Keratinocyte (primary cell): Measurements from ENCODE around the gene GSTM4. TPM values are rescaled to one million over a fixed set of nuclear protein-coding genes. Genes with fewer than 3 reads are reported as not detected.

Experiments used
- polyA plus RNA-seq, 5 experiments: library from polyadenylated mRNA; depleted of rRNA in 3 of 5; stranded (reverse) in 3 of 5; stranded (forward) in 1 of 5; unstranded in 1 of 5; fragments of >200 nt; gene quantifications; 1 replicate in 1 of 5; 2 replicates in 3 of 5; 3 replicates in 1 of 5; pipeline versions ENCODE4 v1.2.1 to v1.2.3, GENCODE V29; 2011 to 2012; ENCODE audit warnings: missing spikeins in 2 of 5, low read depth in 1 of 5, low replicate concordance in 1 of 5

Gene GSTM4
- polyA plus RNA-seq, 1 donor (not counting 4 experiments of a cell fraction or from before 2014, with no cell fraction given) = 15.9 TPM

Other genes with a start within 250 kb of the GSTM4 start
- 111 to 150 TPM (median 131 TPM) in 3 replicates for gene PSMA5, start 229.7 kb upstream of the GSTM4 start, polyA plus RNA-seq
- gene SYPL2, start 189.6 kb upstream of the GSTM4 start, polyA plus RNA-seq = not detected in 3 replicates
- 1.2 to 2.0 TPM (median 1.5 TPM) in 3 replicates for gene ATXN7L2, start 172.2 kb upstream of the GSTM4 start, polyA plus RNA-seq
- gene CYB561D1, start 162.0 kb upstream of the GSTM4 start, polyA plus RNA-seq = 4.9 to 7.6 TPM (median 5.0 TPM) in 3 replicates
- gene AMIGO1, start 146.4 kb upstream of the GSTM4 start, polyA plus RNA-seq = 0.20 to 0.26 TPM (median 0.24 TPM) in 3 replicates
- gene GPR61, start 116.2 kb upstream of the GSTM4 start, polyA plus RNA-seq = 0.12 to 0.17 TPM in 2 of 3 replicates, not detected in the other
- gene GNAI3, start 107.5 kb upstream of the GSTM4 start, polyA plus RNA-seq = 8.3 to 14.1 TPM (median 10.3 TPM) in 3 replicates
- 0.17 to 0.23 TPM in 2 of 3 replicates, not detected in the other for gene GNAT2, start 36.5 kb upstream of the GSTM4 start, polyA plus RNA-seq
- gene AMPD2, start 36.3 kb upstream of the GSTM4 start, polyA plus RNA-seq = 17.6 to 23.6 TPM (median 21.4 TPM) in 3 replicates
- 11.1 to 14.9 TPM (median 14.7 TPM) in 3 replicates for gene GSTM2, start 12.0 kb downstream of the GSTM4 start, polyA plus RNA-seq
- 11.2 to 18.2 TPM (median 13.5 TPM) in 3 replicates for gene GSTM1, start 31.7 kb downstream of the GSTM4 start, polyA plus RNA-seq
- gene GSTM5, start 56.2 kb downstream of the GSTM4 start, polyA plus RNA-seq = not detected in 3 replicates
- 113 to 158 TPM (median 115 TPM) in 3 replicates for gene GSTM3, start 84.9 kb downstream of the GSTM4 start, polyA plus RNA-seq
- gene EPS8L3, start 107.8 kb downstream of the GSTM4 start, polyA plus RNA-seq = not detected in 3 replicates